PC-9 (cell line): ENCODE data around the gene EVI5. TPM values are rescaled to one million over a fixed set of nuclear protein-coding genes. Genes with fewer than 3 reads are reported as not detected.

Source experiments
- BruUV-seq: library from RNA; stranded (reverse); fragments of 400-500 nt; replicated peaks from 2 replicates; lab custom pipeline; 2021; lab: Mats Ljungman, UMichigan
- CTCF ChIA-PET: fragments of 300-600 bp; sonication (Branson Sonifier 250); formaldehyde crosslinking; loops from one replicate; lab custom pipeline; 2022; ENCODE audit warnings: antibody characterized with exemption; lab: Charles Lee
- POLR2A ChIA-PET: fragments of 300-600 bp; sonication (Branson Sonifier 250); formaldehyde crosslinking; loops from one replicate; lab custom pipeline; 2022; ENCODE audit warnings: antibody characterized with exemption; ENCODE audit not compliant: unreplicated experiment; lab: Charles Lee
- DNase-seq, 2 experiments: peaks; one replicate each; pipeline versions ENCODE4 v3.0.0 to v3.0.0-alpha.2; 2015 to 2022; ENCODE audit warnings: mixed read lengths in 1 of 2
- H2AFZ ChIP-seq: fragments of 200-600 bp; sonication (generic); 2 replicates; pipeline ENCODE4 v1.8.1; 2017; ENCODE audit warnings: antibody characterized with exemption
- H3F3A ChIP-seq: fragments of 200-600 bp; sonication (generic); 2 replicates; pipeline ENCODE4 v1.8.1; 2017; ENCODE audit warnings: antibody characterized with exemption, mild to moderate bottlenecking, low read depth; ENCODE audit not compliant: insufficient read depth
- H3K27ac ChIP-seq: fragments of 200-600 bp; sonication (generic); 2 replicates; pipeline ENCODE4 v1.6.1; 2016; ENCODE audit warnings: mixed run types
- H3K27me3 ChIP-seq: fragments of 200-600 bp; sonication (generic); 2 replicates; pipeline ENCODE4 v1.6.1; 2016; ENCODE audit warnings: low read depth, mixed run types; ENCODE audit not compliant: insufficient read depth
- H3K36me3 ChIP-seq: fragments of 200-600 bp; sonication (generic); 2 replicates; pipeline ENCODE4 v1.6.1; 2016; ENCODE audit warnings: low read depth, mixed run types
- H3K4me1 ChIP-seq: fragments of 200-600 bp; sonication (generic); replicated peaks from 2 replicates; pipeline ENCODE4 v1.6.1; 2016; ENCODE audit warnings: mixed run types; ENCODE audit not compliant: insufficient read depth
- H3K4me2 ChIP-seq: fragments of 200-600 bp; sonication (generic); 2 replicates; pipeline ENCODE4 v1.6.1; 2017; ENCODE audit warnings: mixed run types
- H3K4me3 ChIP-seq: fragments of 200-600 bp; sonication (generic); 2 replicates; pipeline ENCODE4 v1.6.1; 2016; ENCODE audit warnings: mixed run types
- H3K79me2 ChIP-seq: fragments of 200-600 bp; sonication (generic); 2 replicates; pipeline ENCODE4 v1.6.1; 2017; ENCODE audit warnings: low read depth, mixed run types
- H3K9me2 ChIP-seq: fragments of 200-600 bp; sonication (generic); 2 replicates; pipeline ENCODE4 v1.8.1; 2017; ENCODE audit warnings: mild to moderate bottlenecking; ENCODE audit not compliant: insufficient read depth
- H3K9me3 ChIP-seq: fragments of 200-600 bp; sonication (generic); 2 replicates; pipeline ENCODE4 v1.8.1; 2016; ENCODE audit warnings: low read depth; ENCODE audit not compliant: insufficient read depth
- H4K20me1 ChIP-seq: fragments of 200-600 bp; sonication (generic); 2 replicates; pipeline ENCODE4 v1.8.1; 2017; ENCODE audit not compliant: insufficient read depth
- EZH2 ChIP-seq: fragments of 200-600 bp; sonication (generic); IDR thresholded peaks from 2 replicates; pipeline ENCODE4 v1.8.0; 2017; ENCODE audit warnings: antibody characterized with exemption, low read depth
- intact Hi-C: fragments of 100-400 bp; cut with micrococcal nuclease; formaldehyde crosslinking; loops from one replicate; pipeline ENCODE4 v1.10.0; 2022; ENCODE audit not compliant: unreplicated experiment
- total RNA-seq: library from RNA; stranded (reverse); gene quantifications from 2 replicates; pipeline ENCODE4 v1.2.3, GENCODE V29; 2021
- TF ChIP-seq, protein P1 (sequence below): fragments of 200-600 bp; sonication (generic); conservative IDR thresholded peaks from 2 replicates; pipeline ENCODE4 v1.6.1; 2017; ENCODE audit warnings: mixed run types, antibody characterized with exemption, mild to moderate bottlenecking, moderate library complexity

Gene EVI5
- total RNA-seq, 1 experiment from 2014 or later, result 32.0 TPM

DNA sequence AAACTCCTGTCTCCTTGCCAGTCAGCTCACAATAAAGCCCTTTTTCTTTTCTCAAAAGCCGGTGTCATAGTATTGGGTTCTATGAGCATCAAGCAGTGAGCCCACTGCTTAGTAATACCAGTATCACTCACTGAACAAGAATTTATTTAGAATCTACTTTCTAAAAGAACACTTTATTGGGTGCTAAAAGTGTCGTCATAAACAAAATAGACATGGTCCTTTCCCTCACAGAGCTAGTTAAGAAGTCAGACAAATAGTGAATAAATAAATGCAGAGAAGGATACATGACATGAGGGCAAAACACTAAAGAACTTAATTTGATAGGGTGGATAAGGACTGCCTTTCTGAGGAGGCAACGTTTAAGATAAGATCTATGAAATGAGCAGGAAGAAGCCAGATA is 32.2 kb downstream of the EVI5 start:
- peaks cover 52% of the 10 kb centered on the region for H3K79me2 ChIP-seq
- BruUV-seq, result no TSS peak

DNA sequence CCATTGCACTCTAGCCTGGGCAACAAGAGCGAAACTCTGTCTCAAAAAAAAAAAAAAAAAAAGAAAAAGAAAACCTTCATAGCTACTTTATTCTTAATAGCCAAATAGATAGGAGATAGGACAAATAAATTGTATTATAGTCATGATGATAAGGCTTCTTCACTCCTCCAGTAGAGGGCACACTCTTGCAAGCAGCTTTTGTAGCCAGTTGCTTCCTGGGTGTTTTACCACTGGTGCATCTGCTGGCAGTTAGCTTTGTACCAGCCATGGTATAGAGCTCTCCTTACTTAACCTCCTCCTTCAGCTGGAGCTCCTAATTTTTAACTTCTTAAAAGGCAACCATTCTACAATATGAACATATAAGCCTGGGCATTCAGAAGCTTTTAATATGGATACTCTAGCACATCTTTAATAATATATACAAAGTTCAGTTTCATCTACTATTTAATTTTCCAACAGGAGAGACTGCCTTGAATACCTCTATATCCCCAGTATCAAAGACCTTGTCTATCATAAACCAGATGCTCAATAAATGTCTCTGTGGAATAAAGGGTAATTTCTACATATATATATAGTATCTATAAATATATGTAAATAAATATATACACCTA is 35.8 kb downstream of the EVI5 start:
- no TSS peak for BruUV-seq
- Histone ChIP-seq H3K27me3 (no peaks in the 10 kb centered on the region), H3K36me3 (no peaks in the 10 kb centered on the region), H3K27ac (no peak overlapping the region), H3K4me1 (peaks cover 11% of the 10 kb centered on the region), H4K20me1 (peaks cover 10% of the 10 kb centered on the region; the same call in 1 of the 2 replicates), H3K9me3 (no peaks in the 10 kb centered on the region), H3K79me2 (peaks cover 51% of the 10 kb centered on the region), H2AFZ (no peak overlapping the region), H3K4me2 (no peak overlapping the region), H3F3A (peaks cover 12% of the 10 kb centered on the region; the same call in 1 of the 2 replicates), H3K4me3 (no peak overlapping the region), H3K9me2 (no peaks in the 10 kb centered on the region; the same call in 1 of the 2 replicates)
- CTCF ChIA-PET, result interaction anchor here (0.6 to 1.8 kb wide), 9 partner anchors 15 to 267 kb away, joined by 4 to 10 read pairs (median 5); partner anchors contain the start of gene RPL5
- POLR2A ChIA-PET, result interaction anchor here (0.5 to 0.6 kb wide), 2 partner anchors 71 to 99 kb away, joined by 5 read pairs; no protein-coding TSS in a partner anchor
- peak; percentile 21 to 59 for DNase-seq
- intact Hi-C loops, result loop anchor here (1.0 to 2.0 kb wide), 2 partner anchors 36 to 83 kb away; partner anchors contain the start of genes EVI5 and RPL5
- TF ChIP-seq, protein P1, sequence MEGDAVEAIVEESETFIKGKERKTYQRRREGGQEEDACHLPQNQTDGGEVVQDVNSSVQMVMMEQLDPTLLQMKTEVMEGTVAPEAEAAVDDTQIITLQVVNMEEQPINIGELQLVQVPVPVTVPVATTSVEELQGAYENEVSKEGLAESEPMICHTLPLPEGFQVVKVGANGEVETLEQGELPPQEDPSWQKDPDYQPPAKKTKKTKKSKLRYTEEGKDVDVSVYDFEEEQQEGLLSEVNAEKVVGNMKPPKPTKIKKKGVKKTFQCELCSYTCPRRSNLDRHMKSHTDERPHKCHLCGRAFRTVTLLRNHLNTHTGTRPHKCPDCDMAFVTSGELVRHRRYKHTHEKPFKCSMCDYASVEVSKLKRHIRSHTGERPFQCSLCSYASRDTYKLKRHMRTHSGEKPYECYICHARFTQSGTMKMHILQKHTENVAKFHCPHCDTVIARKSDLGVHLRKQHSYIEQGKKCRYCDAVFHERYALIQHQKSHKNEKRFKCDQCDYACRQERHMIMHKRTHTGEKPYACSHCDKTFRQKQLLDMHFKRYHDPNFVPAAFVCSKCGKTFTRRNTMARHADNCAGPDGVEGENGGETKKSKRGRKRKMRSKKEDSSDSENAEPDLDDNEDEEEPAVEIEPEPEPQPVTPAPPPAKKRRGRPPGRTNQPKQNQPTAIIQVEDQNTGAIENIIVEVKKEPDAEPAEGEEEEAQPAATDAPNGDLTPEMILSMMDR, result peak; percentile 86
- TF ChIP-seq EZH2, result no peak

More for the DNA sequence above, 32.2 kb downstream of the EVI5 start:
- H2AFZ ChIP-seq, result no peak overlapping the region
- no peaks in the 10 kb centered on the region for H3K27me3 ChIP-seq
- H3K4me1 ChIP-seq, result peaks cover 13% of the 10 kb centered on the region
- no peaks in the 10 kb centered on the region for H3K36me3 ChIP-seq
- H3K9me3 ChIP-seq, result peaks cover 5% of the 10 kb centered on the region; the same call in 1 of the 2 replicates
- no peaks in the 10 kb centered on the region; the same call in 1 of the 2 replicates for H3K9me2 ChIP-seq
- H3K4me3 ChIP-seq, result no peak overlapping the region
- H3K4me2 ChIP-seq, result no peak overlapping the region
- peaks cover 10% of the 10 kb centered on the region; the same call in 1 of the 2 replicates for H4K20me1 ChIP-seq
- no peak overlapping the region for H3K27ac ChIP-seq
- CTCF ChIA-PET, result interaction anchor here (0.7 kb wide), 2 partner anchors 38 to 1583 kb away, joined by 4 to 6 read pairs; no protein-coding TSS in a partner anchor
- DNase-seq, result peak in 1 of 2 experiments; percentile 26
- TF ChIP-seq, protein P1, result no peak
- TF ChIP-seq EZH2, result no peak
- POLR2A ChIA-PET, result interaction anchor here (0.6 kb wide), 2 partner anchors 12 to 32 kb away, joined by 3 to 6 read pairs; partner anchors contain the start of gene EVI5
- intact Hi-C loops, result no loop called here
- H3F3A ChIP-seq, result peaks cover 10% of the 10 kb centered on the region; the same call in 1 of the 2 replicates

DNA sequence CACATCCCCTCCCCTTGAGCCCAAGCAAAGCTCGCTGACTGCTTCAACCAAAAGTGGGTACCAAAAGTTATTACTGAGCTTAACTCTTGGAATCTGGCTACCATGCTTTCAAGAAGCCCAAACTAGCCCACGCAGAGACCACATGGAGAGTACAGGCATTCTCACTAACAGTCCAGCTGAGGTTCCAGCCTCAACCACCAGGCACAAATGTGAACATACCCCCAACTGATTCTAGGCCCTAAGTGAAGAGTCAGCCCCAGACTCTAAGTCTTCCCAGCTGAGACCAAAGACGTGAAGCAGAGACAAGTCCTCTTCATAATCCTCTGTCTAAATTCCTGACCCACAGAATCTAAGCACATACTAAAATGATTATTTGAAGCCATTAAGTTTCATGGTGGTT is 36.8 kb downstream of the EVI5 start:
- intact Hi-C loops, result loop anchor here (2.0 kb wide), 1 partner anchor 37 kb away; the partner anchor contains the start of gene EVI5
- Histone ChIP-seq H3K36me3 (no peaks in the 10 kb centered on the region), H3K4me1 (peaks cover 5% of the 10 kb centered on the region; the same call in 1 of the 2 replicates), H3K79me2 (peaks cover 42% of the 10 kb centered on the region), H3K9me3 (no peaks in the 10 kb centered on the region), H2AFZ (no peak overlapping the region), H3K4me3 (no peak overlapping the region), H3K27me3 (no peaks in the 10 kb centered on the region), H3F3A (peaks cover 13% of the 10 kb centered on the region; the same call in 1 of the 2 replicates), H4K20me1 (peaks cover 10% of the 10 kb centered on the region; the same call in 1 of the 2 replicates), H3K4me2 (no peak overlapping the region), H3K9me2 (no peaks in the 10 kb centered on the region; the same call in 1 of the 2 replicates), H3K27ac (no peak overlapping the region)
- CTCF ChIA-PET, result interaction anchor here (0.7 to 1.0 kb wide), 2 partner anchors 14 to 268 kb away, joined by 3 to 9 read pairs; no protein-coding TSS in a partner anchor
- no peak for TF ChIP-seq EZH2
- TF ChIP-seq, protein P1, result no peak
- BruUV-seq, result no TSS peak
- DNase-seq, result no peak
- POLR2A ChIA-PET, result no interaction called here
